Osteoblast (primary cell): Measurements from ENCODE around the gene DSC1. TPM values are rescaled to one million over a fixed set of nuclear protein-coding genes. Genes with fewer than 3 reads are reported as not detected.

Source experiments
- DNase-seq: peaks from one replicate; pipeline ENCODE4 v3.0.0; 2011; ENCODE audit warnings: low spot score, mixed read lengths; ENCODE audit not compliant: insufficient read length; ENCODE audit errors: missing footprints
- H2AFZ ChIP-seq: 2 replicates; pipeline ENCODE4 v1.6.0; 2011; ENCODE audit warnings: mild to moderate bottlenecking, low read length
- H3K27ac ChIP-seq: 2 replicates; pipeline ENCODE4 v1.5.1; 2011; ENCODE audit warnings: mild to moderate bottlenecking, low read depth, low read length, moderate library complexity
- H3K27me3 ChIP-seq: 2 replicates; pipeline ENCODE4 v1.6.0; 2012; ENCODE audit warnings: mild to moderate bottlenecking, control low read depth, inconsistent platforms, low read length, moderate library complexity; ENCODE audit not compliant: insufficient read depth
- H3K36me3 ChIP-seq: 2 replicates; pipeline ENCODE4 v1.5.1; 2011; ENCODE audit warnings: mild to moderate bottlenecking, low read length, control low read depth, moderate library complexity; ENCODE audit not compliant: insufficient read depth
- H3K4me1 ChIP-seq: 2 replicates; pipeline ENCODE4 v1.5.1; 2011; ENCODE audit warnings: mild to moderate bottlenecking, low read length, control low read depth, moderate library complexity; ENCODE audit not compliant: insufficient read depth
- H3K4me2 ChIP-seq: 2 replicates; pipeline ENCODE4 v1.6.0; 2011; ENCODE audit warnings: mild to moderate bottlenecking, low read length; ENCODE audit not compliant: insufficient read depth
- H3K4me3 ChIP-seq: fragments of 200-600 bp; sonication (generic); 3 replicates; pipeline ENCODE4 v1.5.1; 2012; ENCODE audit warnings: mild to moderate bottlenecking, low read length, inconsistent platforms; ENCODE audit not compliant: insufficient read depth
- H3K79me2 ChIP-seq: 2 replicates; pipeline ENCODE4 v1.6.0; 2012; ENCODE audit warnings: mild to moderate bottlenecking, low read length, control low read depth, inconsistent platforms; ENCODE audit not compliant: insufficient read depth
- H3K9me3 ChIP-seq: 2 replicates; pipeline ENCODE4 v1.5.1; 2011; ENCODE audit warnings: low read depth, low read length, control low read depth
- H4K20me1 ChIP-seq: 2 replicates; pipeline ENCODE4 v1.6.0; 2012; ENCODE audit warnings: mild to moderate bottlenecking, low read length, control low read depth; ENCODE audit not compliant: insufficient read depth
- total RNA-seq: library from RNA; depleted of rRNA; stranded (reverse); fragments of >200 nt; gene quantifications from 2 replicates; pipeline ENCODE4 v1.2.3, GENCODE V29; 2012
- TF ChIP-seq, protein P1 (sequence below): IDR thresholded peaks from 2 replicates; pipeline ENCODE4 v1.5.1; 2011; ENCODE audit warnings: mild to moderate bottlenecking, low read depth, low read length, moderate library complexity; ENCODE audit errors: extremely low read depth

DSC1 gene
- total RNA-seq, 1 donor, result not detected

DNA sequence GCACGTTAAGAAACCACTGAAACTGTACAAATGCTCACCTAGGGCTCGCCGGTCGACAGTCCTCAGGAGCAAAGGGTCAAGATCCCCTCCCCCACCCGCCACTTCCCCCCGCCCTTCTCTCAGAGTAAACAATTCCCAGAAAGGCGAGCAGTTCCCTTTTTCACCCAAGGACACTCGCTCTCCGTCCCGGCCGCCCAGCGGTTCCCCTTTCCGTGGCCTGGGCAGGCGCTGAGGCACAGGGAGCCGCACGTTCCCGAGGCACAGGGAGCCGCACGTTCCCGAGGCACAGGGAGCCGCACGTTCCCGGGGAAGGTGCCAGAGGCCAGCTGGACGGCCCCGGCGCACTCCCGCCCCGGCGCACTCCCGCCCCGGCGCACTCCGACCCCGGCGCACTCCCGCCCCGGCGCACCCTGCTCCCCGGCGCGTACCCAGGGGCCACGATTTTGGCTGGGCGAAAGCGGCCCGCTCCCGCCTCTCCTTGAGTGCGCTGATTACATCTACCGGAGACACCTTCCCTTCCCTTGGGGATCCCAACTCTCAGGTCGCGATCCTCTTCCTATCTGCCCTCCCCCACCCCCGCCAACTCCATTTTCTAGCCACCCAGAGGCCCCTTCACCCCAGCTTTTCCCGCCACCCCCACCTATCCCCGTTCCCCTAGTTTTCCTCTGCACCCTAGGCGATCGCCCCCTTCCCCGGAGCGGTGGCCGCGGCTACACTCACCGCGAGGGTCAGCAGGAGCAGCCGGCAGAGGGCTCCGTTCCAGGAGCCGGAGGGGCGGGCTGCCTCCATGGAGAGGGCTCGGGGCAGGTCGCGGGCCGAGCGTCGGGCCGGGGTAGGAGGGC, 61.3 kb downstream of the DSC1 start:
- H3K4me2 ChIP-seq, result no peak overlapping the region
- no peaks in the 10 kb centered on the region for H3K36me3 ChIP-seq
- peak overlapping the region; percentile 39 for H3K4me3 ChIP-seq
- H3K9me3 ChIP-seq, result no peaks in the 10 kb centered on the region
- peak; percentile 37 for DNase-seq
- H3K27ac ChIP-seq, result no peak overlapping the region
- H3K27me3 ChIP-seq, result peaks cover 7% of the 10 kb centered on the region
- TF ChIP-seq, protein P1, sequence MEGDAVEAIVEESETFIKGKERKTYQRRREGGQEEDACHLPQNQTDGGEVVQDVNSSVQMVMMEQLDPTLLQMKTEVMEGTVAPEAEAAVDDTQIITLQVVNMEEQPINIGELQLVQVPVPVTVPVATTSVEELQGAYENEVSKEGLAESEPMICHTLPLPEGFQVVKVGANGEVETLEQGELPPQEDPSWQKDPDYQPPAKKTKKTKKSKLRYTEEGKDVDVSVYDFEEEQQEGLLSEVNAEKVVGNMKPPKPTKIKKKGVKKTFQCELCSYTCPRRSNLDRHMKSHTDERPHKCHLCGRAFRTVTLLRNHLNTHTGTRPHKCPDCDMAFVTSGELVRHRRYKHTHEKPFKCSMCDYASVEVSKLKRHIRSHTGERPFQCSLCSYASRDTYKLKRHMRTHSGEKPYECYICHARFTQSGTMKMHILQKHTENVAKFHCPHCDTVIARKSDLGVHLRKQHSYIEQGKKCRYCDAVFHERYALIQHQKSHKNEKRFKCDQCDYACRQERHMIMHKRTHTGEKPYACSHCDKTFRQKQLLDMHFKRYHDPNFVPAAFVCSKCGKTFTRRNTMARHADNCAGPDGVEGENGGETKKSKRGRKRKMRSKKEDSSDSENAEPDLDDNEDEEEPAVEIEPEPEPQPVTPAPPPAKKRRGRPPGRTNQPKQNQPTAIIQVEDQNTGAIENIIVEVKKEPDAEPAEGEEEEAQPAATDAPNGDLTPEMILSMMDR, result no peak
- H3K79me2 ChIP-seq, result no peaks in the 10 kb centered on the region
- no peaks in the 10 kb centered on the region for H3K4me1 ChIP-seq
- H2AFZ ChIP-seq, result no peak overlapping the region
- no peaks in the 10 kb centered on the region for H4K20me1 ChIP-seq

GRCh38 chr18:31100436-31101182, 62.0 kb downstream of the DSC1 start:
- DNase-seq, result peak; percentile 31
- Histone ChIP-seq H4K20me1 (no peaks in the 10 kb centered on the region), H3K9me3 (no peaks in the 10 kb centered on the region), H2AFZ (no peak overlapping the region), H3K4me3 (no peak overlapping the region), H3K27me3 (peaks cover 7% of the 10 kb centered on the region), H3K79me2 (no peaks in the 10 kb centered on the region), H3K36me3 (no peaks in the 10 kb centered on the region), H3K27ac (no peak overlapping the region), H3K4me2 (no peak overlapping the region), H3K4me1 (no peaks in the 10 kb centered on the region)
- TF ChIP-seq, protein P1, result no peak

GRCh38 chr18:31099450-31100230, 63.0 kb downstream of the DSC1 start:
- no peak for DNase-seq
- no peaks in the 10 kb centered on the region for H3K36me3 ChIP-seq
- no peak overlapping the region for H3K4me3 ChIP-seq
- no peaks in the 10 kb centered on the region for H4K20me1 ChIP-seq
- H3K4me1 ChIP-seq, result no peaks in the 10 kb centered on the region
- no peaks in the 10 kb centered on the region for H3K9me3 ChIP-seq
- no peak overlapping the region for H3K27ac ChIP-seq
- peaks cover 7% of the 10 kb centered on the region for H3K27me3 ChIP-seq
- H2AFZ ChIP-seq, result no peak overlapping the region
- no peaks in the 10 kb centered on the region for H3K79me2 ChIP-seq
- no peak overlapping the region for H3K4me2 ChIP-seq
- TF ChIP-seq, protein P1, result no peak
